ENCODE results near the gene C1orf116. TPM values are rescaled to one million over a fixed set of nuclear protein-coding genes. Genes with fewer than 3 reads are reported as not detected.

C1orf116 gene
- polyA plus RNA-seq, 1 of the 3 experiments (the other 2 are of a cell fraction) = 0.02 TPM

DNA sequence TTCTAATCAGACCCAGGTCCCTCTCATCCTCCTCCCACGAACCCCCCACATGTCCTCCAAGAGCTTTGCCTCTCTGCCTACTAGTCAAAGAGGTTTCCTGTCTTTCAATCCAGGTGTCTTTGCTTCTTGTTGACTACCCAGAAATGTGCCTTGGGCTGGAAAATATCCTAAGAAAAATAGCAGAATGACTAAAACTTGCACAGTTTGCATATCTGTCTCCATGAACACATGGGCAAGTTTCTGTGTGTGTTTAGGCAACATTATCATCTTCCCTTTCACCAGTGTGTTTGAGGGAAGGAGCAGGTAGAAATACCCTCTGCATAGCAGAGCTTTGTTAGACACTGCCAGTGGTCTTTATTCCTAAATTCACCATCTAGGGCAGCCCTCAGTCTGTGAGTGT lies 1.5 kb downstream of the C1orf116 start (continued):
- TF ChIP-seq, protein P1, sequence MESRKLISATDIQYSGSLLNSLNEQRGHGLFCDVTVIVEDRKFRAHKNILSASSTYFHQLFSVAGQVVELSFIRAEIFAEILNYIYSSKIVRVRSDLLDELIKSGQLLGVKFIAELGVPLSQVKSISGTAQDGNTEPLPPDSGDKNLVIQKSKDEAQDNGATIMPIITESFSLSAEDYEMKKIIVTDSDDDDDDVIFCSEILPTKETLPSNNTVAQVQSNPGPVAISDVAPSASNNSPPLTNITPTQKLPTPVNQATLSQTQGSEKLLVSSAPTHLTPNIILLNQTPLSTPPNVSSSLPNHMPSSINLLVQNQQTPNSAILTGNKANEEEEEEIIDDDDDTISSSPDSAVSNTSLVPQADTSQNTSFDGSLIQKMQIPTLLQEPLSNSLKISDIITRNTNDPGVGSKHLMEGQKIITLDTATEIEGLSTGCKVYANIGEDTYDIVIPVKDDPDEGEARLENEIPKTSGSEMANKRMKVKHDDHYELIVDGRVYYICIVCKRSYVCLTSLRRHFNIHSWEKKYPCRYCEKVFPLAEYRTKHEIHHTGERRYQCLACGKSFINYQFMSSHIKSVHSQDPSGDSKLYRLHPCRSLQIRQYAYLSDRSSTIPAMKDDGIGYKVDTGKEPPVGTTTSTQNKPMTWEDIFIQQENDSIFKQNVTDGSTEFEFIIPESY (IDR thresholded peaks at IDR 0.05; ENCODE audit: borderline replicate concordance, low read depth) = no peak

DNA sequence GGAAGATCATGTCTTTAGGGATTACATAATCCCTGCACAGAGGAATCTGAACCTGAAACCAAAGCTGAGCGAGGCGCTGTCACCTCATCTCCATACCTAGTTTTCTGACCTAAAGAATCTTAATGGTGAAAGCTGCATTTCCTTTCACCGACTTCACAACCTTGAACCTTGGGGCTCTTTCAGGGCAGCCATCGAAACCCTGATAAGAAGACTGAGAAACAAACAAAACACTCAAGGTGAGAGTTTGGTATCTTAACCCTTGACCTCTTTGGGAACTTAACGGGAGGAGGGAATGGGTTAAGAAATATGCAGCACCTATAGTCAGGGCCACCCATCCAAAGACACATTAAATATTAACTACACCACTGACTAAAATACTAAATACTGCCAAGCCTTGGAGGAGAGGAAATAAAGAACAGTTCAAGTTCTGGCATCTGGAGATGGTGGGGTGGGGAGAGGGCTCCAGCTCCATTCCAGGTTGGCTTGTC lies 2.0 kb downstream of the C1orf116 start:
- H3F3A ChIP-seq (replicated peaks; ENCODE audit: insufficient read depth) = peaks cover 12% of the 10 kb centered on the region
- H3K27ac ChIP-seq (ENCODE audit: low read depth in 2 of 2, low read length in 1 of 2) = no peak overlapping the region
- no peaks in the 10 kb centered on the region for H3K9me3 ChIP-seq
- WGBS (ENCODE audit: low lambda C conversion rate) = 35% methylated on average over 5 of the region's 5 CpGs
- no peak overlapping the region for H3K9ac ChIP-seq
- no peak overlapping the region for H2AFZ ChIP-seq (ENCODE audit: low read depth)
- POLR2A ChIA-PET = no interaction called here
- H4K20me1 ChIP-seq (ENCODE audit: insufficient read depth) = no peaks in the 10 kb centered on the region
- TF ChIP-seq GATA2 (CRISPR knock-in tag; IDR thresholded peaks at IDR 0.05) = no peak
- TF ChIP-seq, protein P2, sequence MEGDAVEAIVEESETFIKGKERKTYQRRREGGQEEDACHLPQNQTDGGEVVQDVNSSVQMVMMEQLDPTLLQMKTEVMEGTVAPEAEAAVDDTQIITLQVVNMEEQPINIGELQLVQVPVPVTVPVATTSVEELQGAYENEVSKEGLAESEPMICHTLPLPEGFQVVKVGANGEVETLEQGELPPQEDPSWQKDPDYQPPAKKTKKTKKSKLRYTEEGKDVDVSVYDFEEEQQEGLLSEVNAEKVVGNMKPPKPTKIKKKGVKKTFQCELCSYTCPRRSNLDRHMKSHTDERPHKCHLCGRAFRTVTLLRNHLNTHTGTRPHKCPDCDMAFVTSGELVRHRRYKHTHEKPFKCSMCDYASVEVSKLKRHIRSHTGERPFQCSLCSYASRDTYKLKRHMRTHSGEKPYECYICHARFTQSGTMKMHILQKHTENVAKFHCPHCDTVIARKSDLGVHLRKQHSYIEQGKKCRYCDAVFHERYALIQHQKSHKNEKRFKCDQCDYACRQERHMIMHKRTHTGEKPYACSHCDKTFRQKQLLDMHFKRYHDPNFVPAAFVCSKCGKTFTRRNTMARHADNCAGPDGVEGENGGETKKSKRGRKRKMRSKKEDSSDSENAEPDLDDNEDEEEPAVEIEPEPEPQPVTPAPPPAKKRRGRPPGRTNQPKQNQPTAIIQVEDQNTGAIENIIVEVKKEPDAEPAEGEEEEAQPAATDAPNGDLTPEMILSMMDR (IDR thresholded peaks at IDR 0.05) = no peak
- TF ChIP-seq FOXM1 (IDR thresholded peaks at IDR 0.05; ENCODE audit: low read depth) = no peak
- TF ChIP-seq MXI1 (IDR thresholded peaks at IDR 0.05; ENCODE audit: low read depth, low read length) = no peak
- no peak for TF ChIP-seq FOXJ3 (CRISPR knock-in tag; IDR thresholded peaks at IDR 0.05)
- TF ChIP-seq NRF1 (IDR thresholded peaks at IDR 0.05; ENCODE audit: low read depth, low read length) = no peak
- TF ChIP-seq RXRA (IDR thresholded peaks at IDR 0.05; ENCODE audit: borderline replicate concordance, low read depth) = no peak
- no peak for TF ChIP-seq SMC3 (IDR thresholded peaks at IDR 0.05; ENCODE audit: low read depth, low read length)
- TF ChIP-seq FOSL2 (IDR thresholded peaks at IDR 0.05; ENCODE audit: borderline replicate concordance, low read depth) = no peak
- TF ChIP-seq, protein P3, sequence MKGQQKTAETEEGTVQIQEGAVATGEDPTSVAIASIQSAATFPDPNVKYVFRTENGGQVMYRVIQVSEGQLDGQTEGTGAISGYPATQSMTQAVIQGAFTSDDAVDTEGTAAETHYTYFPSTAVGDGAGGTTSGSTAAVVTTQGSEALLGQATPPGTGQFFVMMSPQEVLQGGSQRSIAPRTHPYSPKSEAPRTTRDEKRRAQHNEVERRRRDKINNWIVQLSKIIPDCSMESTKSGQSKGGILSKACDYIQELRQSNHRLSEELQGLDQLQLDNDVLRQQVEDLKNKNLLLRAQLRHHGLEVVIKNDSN (IDR thresholded peaks at IDR 0.05; ENCODE audit: borderline replicate concordance, low read depth) = no peak
- no peak for TF ChIP-seq POLR2AphosphoS5 (IDR thresholded peaks at IDR 0.05; ENCODE audit: low read depth, low read length)
- no peaks in the 10 kb centered on the region for H3K36me3 ChIP-seq (replicated peaks in 1 of 2; ENCODE audit: control insufficient read depth in 1 of 2, insufficient read depth in 2 of 2, low read length in 1 of 2)
- H3K4me2 ChIP-seq = no peak overlapping the region
- no peaks in the 10 kb centered on the region for H3K79me2 ChIP-seq (ENCODE audit: insufficient read depth)
- no peaks in the 10 kb centered on the region for H3K9me2 ChIP-seq
- no peak overlapping the region for H3K4me3 ChIP-seq (ENCODE audit: low read depth in 2 of 2, low read length in 1 of 2)
- DNase-seq = no peak
- no peaks in the 10 kb centered on the region for H3K27me3 ChIP-seq (ENCODE audit: insufficient read depth)
- CTCF ChIA-PET = interaction anchor here (1.6 kb wide), 1 partner anchor 20 kb away, joined by 6 read pairs; no protein-coding TSS in a partner anchor
- peaks cover 0 to 21% of the 10 kb centered on the region in 2 experiments for H3K4me1 ChIP-seq (ENCODE audit: control insufficient read depth in 1 of 2, insufficient read depth in 2 of 2, low read depth in 1 of 2, low read length in 1 of 2)

All from SK-N-SH (cell line).